Natural killer cell (primary cell): ENCODE results near the gene ANOS1. TPM values are rescaled to one million over a fixed set of nuclear protein-coding genes. Genes with fewer than 3 reads are reported as not detected.

Experiments used
- ATAC-seq, 3 donors: fragments of 150-1000 bp in 2 of 3; fragments of 200-7000 bp in 1 of 3; cut with Tn5 transposase; 1 replicate in 1 of 3; 2 replicates in 2 of 3; pipeline ENCODE4 v1.10.0; 2021; ENCODE audit warnings: mild to moderate bottlenecking in 2 of 3, moderate library complexity in 2 of 3
- DNase-seq, 2 donors: peaks; one replicate each; pipeline versions ENCODE4 v3.0.0 to v3.0.0-alpha.2; 2013 to 2021; ENCODE audit warnings: mixed read lengths in 1 of 2
- H3K27ac ChIP-seq: one replicate; pipeline ENCODE4 v1.5.1; 2013; ENCODE audit warnings: mild to moderate bottlenecking, low read length
- H3K27me3 ChIP-seq: one replicate; pipeline ENCODE4 v1.6.1; 2013; ENCODE audit warnings: low read length; ENCODE audit not compliant: control insufficient read depth, insufficient read depth
- H3K36me3 ChIP-seq: one replicate; pipeline ENCODE4 v1.6.1; 2013; ENCODE audit warnings: low read length; ENCODE audit not compliant: control insufficient read depth, insufficient read depth
- H3K4me1 ChIP-seq: one replicate; pipeline ENCODE4 v1.6.1; 2013; ENCODE audit warnings: low read length; ENCODE audit not compliant: control insufficient read depth, insufficient read depth
- H3K4me3 ChIP-seq: one replicate; pipeline ENCODE4 v1.5.1; 2013; ENCODE audit warnings: low read length
- H3K9me3 ChIP-seq: one replicate; pipeline ENCODE4 v1.6.1; 2013; ENCODE audit warnings: low read length; ENCODE audit not compliant: control insufficient read depth, insufficient read depth
- H3K27ac Mint-ChIP-seq, 2 donors: one replicate each; pipeline ENCODE4 v1.8.0; 2022; ENCODE audit warnings: mild to moderate bottlenecking in 2 of 2, mixed read lengths in 2 of 2, moderate library complexity in 1 of 2
- H3K27me3 Mint-ChIP-seq, 2 donors: one replicate each; pipeline ENCODE4 v1.8.0; 2022; ENCODE audit warnings: low read depth in 2 of 2, mixed read lengths in 2 of 2
- H3K36me3 Mint-ChIP-seq: one replicate; pipeline ENCODE4 v1.8.0; 2022; ENCODE audit warnings: mixed read lengths
- H3K4me1 Mint-ChIP-seq, 2 donors: one replicate each; pipeline ENCODE4 v1.8.0; 2022; ENCODE audit warnings: mixed read lengths in 2 of 2
- H3K4me3 Mint-ChIP-seq: one replicate; pipeline ENCODE4 v1.8.0; 2022; ENCODE audit warnings: mild to moderate bottlenecking, moderate library complexity, mixed read lengths
- H3K9me3 Mint-ChIP-seq, 2 donors: one replicate each; pipeline ENCODE4 v1.8.0; 2022; ENCODE audit warnings: mixed read lengths in 2 of 2
- CTCF ChIP-seq: fragments of 200-600 bp; IDR thresholded peaks from one replicate; pipeline ENCODE4 v1.8.0; 2022; ENCODE audit warnings: antibody characterized with exemption
- WGBS: methylation state at CpG from one replicate; pipeline ENCODE4 v1.1.7; 2013; ENCODE audit warnings: missing lambda C conversion rate; ENCODE audit not compliant: insufficient coverage; 5-methylcytosine and 5-hydroxymethylcytosine counted together
- intact Hi-C: fragments of 100-400 bp; cut with micrococcal nuclease; formaldehyde crosslinking; loops from one replicate; pipeline ENCODE4 v1.14.2; 2022
- total RNA-seq, 4 donors: library from RNA; stranded (reverse); fragments of 120-200 nt in 1 of 4; gene quantifications; one replicate each; pipeline versions ENCODE4 v1.2.3 to v1.2.4, GENCODE V29; 2013 to 2022

The ANOS1 gene
- total RNA-seq, 3 donors from 2014 or later (not counting 1 experiment from before 2014, with no cell fraction given), result not detected

GRCh38 chrX:8663325-8663724 lies 68.6 kb downstream of the ANOS1 start:
- no peak for TF ChIP-seq CTCF
- DNase-seq (no peak), ATAC-seq (no peak)
- no peaks in the 10 kb centered on the region for H3K4me1 ChIP-seq
- H3K9me3 ChIP-seq, result no peaks in the 10 kb centered on the region
- Mint-ChIP-seq H3K27me3 (no peaks in the 10 kb centered on the region), H3K4me3 (no peak overlapping the region), H3K4me1 (no peaks in the 10 kb centered on the region), H3K36me3 (no peaks in the 10 kb centered on the region), H3K27ac (no peak overlapping the region), H3K9me3 (peaks cover 0 to 2% of the 10 kb centered on the region in 2 donors)
- no peak overlapping the region for H3K4me3 ChIP-seq
- intact Hi-C loops, result no loop called here
- no peaks in the 10 kb centered on the region for H3K36me3 ChIP-seq
- H3K27me3 ChIP-seq, result no peaks in the 10 kb centered on the region
- 53% methylated on average over 1 of the region's 1 CpG for WGBS
- H3K27ac ChIP-seq, result no peak overlapping the region

GRCh38 chrX:8657883-8658282 lies 74.1 kb downstream of the ANOS1 start:
- intact Hi-C loops, result no loop called here
- H3K36me3 Mint-ChIP-seq, result no peaks in the 10 kb centered on the region
- ATAC-seq, result no peak
- H3K27ac Mint-ChIP-seq, result no peak overlapping the region
- no peak overlapping the region for H3K4me3 Mint-ChIP-seq
- Histone ChIP-seq H3K36me3 (no peaks in the 10 kb centered on the region), H3K4me3 (no peak overlapping the region), H3K27ac (no peak overlapping the region), H3K9me3 (no peaks in the 10 kb centered on the region), H3K27me3 (no peaks in the 10 kb centered on the region), H3K4me1 (no peaks in the 10 kb centered on the region)
- H3K9me3 Mint-ChIP-seq, result peaks cover 0 to 2% of the 10 kb centered on the region in 2 donors
- no peak for TF ChIP-seq CTCF
- 75% methylated on average over 2 of the region's 2 CpGs for WGBS
- no peaks in the 10 kb centered on the region for H3K27me3 Mint-ChIP-seq
- H3K4me1 Mint-ChIP-seq, result no peaks in the 10 kb centered on the region
- DNase-seq, result no peak

GRCh38 chrX:8653956-8654355 lies 78.0 kb downstream of the ANOS1 start:
- no peak overlapping the region for H3K27ac Mint-ChIP-seq
- no peak for DNase-seq
- H3K27ac ChIP-seq, result no peak overlapping the region
- no peak overlapping the region for H3K4me3 ChIP-seq
- WGBS, result 83% methylated on average over 1 of the region's 2 CpGs
- no peaks in the 10 kb centered on the region for H3K27me3 Mint-ChIP-seq
- H3K36me3 ChIP-seq, result no peaks in the 10 kb centered on the region
- no peaks in the 10 kb centered on the region for H3K4me1 Mint-ChIP-seq
- H3K27me3 ChIP-seq, result no peaks in the 10 kb centered on the region
- no peaks in the 10 kb centered on the region for H3K9me3 ChIP-seq
- no peaks in the 10 kb centered on the region for H3K4me1 ChIP-seq
- no peak for ATAC-seq
- no peak overlapping the region for H3K4me3 Mint-ChIP-seq
- intact Hi-C loops, result no loop called here
- no peak for TF ChIP-seq CTCF
- H3K36me3 Mint-ChIP-seq, result no peaks in the 10 kb centered on the region
- H3K9me3 Mint-ChIP-seq, result no peaks in the 10 kb centered on the region

GRCh38 chrX:8649969-8650368 lies 82.0 kb downstream of the ANOS1 start:
- Mint-ChIP-seq H3K36me3 (no peaks in the 10 kb centered on the region), H3K27ac (no peak overlapping the region), H3K27me3 (no peaks in the 10 kb centered on the region), H3K9me3 (no peaks in the 10 kb centered on the region), H3K4me1 (no peaks in the 10 kb centered on the region), H3K4me3 (no peak overlapping the region)
- no peak overlapping the region for H3K27ac ChIP-seq
- H3K9me3 ChIP-seq, result no peaks in the 10 kb centered on the region
- H3K4me1 ChIP-seq, result no peaks in the 10 kb centered on the region
- no peaks in the 10 kb centered on the region for H3K27me3 ChIP-seq
- no peak overlapping the region for H3K4me3 ChIP-seq
- DNase-seq, result no peak
- no peak for ATAC-seq
- H3K36me3 ChIP-seq, result no peaks in the 10 kb centered on the region
- TF ChIP-seq CTCF, result no peak
- intact Hi-C loops, result no loop called here
